SJSA1 (cell line): ENCODE results near the gene B3GNT7. TPM values are rescaled to one million over a fixed set of nuclear protein-coding genes. Genes with fewer than 3 reads are reported as not detected.
A peak's percentile ranks its signal among the peaks of the same experiment; 100 is the strongest.

ENCODE experiments used
- DNase-seq, 2 experiments: peaks; one replicate each; pipeline ENCODE4 v3.0.0-alpha.2; 2015 to 2020; ENCODE audit warnings: low spot score in 2 of 2, low read depth in 1 of 2
- H3K27ac ChIP-seq: fragments of 250-450 bp; sonication (Bioruptor Pico); 2 replicates; pipeline ENCODE4 v1.5.1; 2020; ENCODE audit warnings: mild to moderate bottlenecking, moderate library complexity
- H3K27me3 ChIP-seq: fragments of 250-450 bp; sonication (Bioruptor Pico); replicated peaks from 2 replicates; pipeline ENCODE4 v1.5.1; 2020; ENCODE audit warnings: mild to moderate bottlenecking, moderate library complexity
- H3K36me3 ChIP-seq: fragments of 250-450 bp; sonication (Bioruptor Pico); 2 replicates; pipeline ENCODE4 v1.5.1; 2020; ENCODE audit warnings: mild to moderate bottlenecking
- H3K4me1 ChIP-seq: fragments of 250-450 bp; sonication (Bioruptor Pico); replicated peaks from 2 replicates; pipeline ENCODE4 v1.6.1; 2021; ENCODE audit warnings: mild to moderate bottlenecking
- H3K4me3 ChIP-seq: fragments of 250-450 bp; sonication (Bioruptor Pico); 2 replicates; pipeline ENCODE4 v1.5.1; 2020; ENCODE audit warnings: mild to moderate bottlenecking
- H3K9me3 ChIP-seq: fragments of 250-450 bp; sonication (Bioruptor Pico); replicated peaks from 2 replicates; pipeline ENCODE4 v1.5.1; 2020; ENCODE audit warnings: mild to moderate bottlenecking
- total RNA-seq: library from RNA; depleted of rRNA; stranded (reverse); fragments of >200 nt; shearing (Covaris generic); gene quantifications from 2 replicates; pipeline ENCODE4 v1.2.3, GENCODE V29; 2014

Gene B3GNT7
- total RNA-seq, 1 experiment from 2014 or later, result not detected

- Histone ChIP-seq H3K4me3 (no peak overlapping the region), H3K27me3 (no peaks in the 10 kb centered on the region), H3K4me1 (peaks cover 39% of the 10 kb centered on the region), H3K27ac (no peak overlapping the region), H3K36me3 (no peaks in the 10 kb centered on the region), H3K9me3 (peaks cover 12% of the 10 kb centered on the region)
- DNase-seq, result no peak
These were observed 11.4 kb upstream of the B3GNT7 start for GRCh38 chr2:231384109-231384435.

- H3K27ac ChIP-seq, result no peak overlapping the region
- H3K9me3 ChIP-seq, result peaks cover 12% of the 10 kb centered on the region
- DNase-seq, result no peak
- H3K4me1 ChIP-seq, result peaks cover 30% of the 10 kb centered on the region
- H3K4me3 ChIP-seq, result no peak overlapping the region
- H3K27me3 ChIP-seq, result no peaks in the 10 kb centered on the region
- no peaks in the 10 kb centered on the region for H3K36me3 ChIP-seq
These were observed 10.5 kb upstream of the B3GNT7 start for GRCh38 chr2:231384970-231385369.

GRCh38 chr2:231385429-231385828 lies 10.1 kb upstream of the B3GNT7 start:
- peaks cover 12% of the 10 kb centered on the region for H3K9me3 ChIP-seq
- no peak overlapping the region for H3K27ac ChIP-seq
- H3K4me3 ChIP-seq, result no peak overlapping the region
- DNase-seq, result no peak
- no peaks in the 10 kb centered on the region for H3K27me3 ChIP-seq
- H3K4me1 ChIP-seq, result peaks cover 26% of the 10 kb centered on the region
- no peaks in the 10 kb centered on the region for H3K36me3 ChIP-seq

GRCh38 chr2:231386446-231386845 lies 9.1 kb upstream of the B3GNT7 start:
- H3K27ac ChIP-seq, result no peak overlapping the region
- H3K9me3 ChIP-seq, result peaks cover 12% of the 10 kb centered on the region
- H3K4me3 ChIP-seq, result no peak overlapping the region
- H3K36me3 ChIP-seq, result no peaks in the 10 kb centered on the region
- peaks cover 26% of the 10 kb centered on the region for H3K4me1 ChIP-seq
- H3K27me3 ChIP-seq, result no peaks in the 10 kb centered on the region
- DNase-seq, result peak in 1 of 2 experiments; percentile 46

- peak overlapping the region; percentile 36 for H3K27ac ChIP-seq
- DNase-seq, result peak; percentile 66 to 84
- H3K4me1 ChIP-seq, result peaks cover 26% of the 10 kb centered on the region
These were observed 7.4 kb upstream of the B3GNT7 start for GRCh38 chr2:231387904-231388724.

GRCh38 chr2:231388725-231389346 lies 6.7 kb upstream of the B3GNT7 start:
- Histone ChIP-seq H3K27me3 (no peaks in the 10 kb centered on the region), H3K4me3 (no peak overlapping the region), H3K4me1 (peaks cover 26% of the 10 kb centered on the region), H3K27ac (no peak overlapping the region; the same call in 1 of the 2 replicates), H3K9me3 (peaks cover 12% of the 10 kb centered on the region), H3K36me3 (no peaks in the 10 kb centered on the region)
- DNase-seq, result no peak

More at GRCh38 chr2:231387904-231388724, 7.4 kb upstream of the B3GNT7 start:
- Histone ChIP-seq H3K36me3 (no peaks in the 10 kb centered on the region), H3K9me3 (peaks cover 12% of the 10 kb centered on the region), H3K4me3 (no peak overlapping the region), H3K27me3 (no peaks in the 10 kb centered on the region)

GRCh38 chr2:231390667-231391066 lies 4.8 kb upstream of the B3GNT7 start:
- peaks cover 4% of the 10 kb centered on the region; the same call in 1 of the 2 replicates for H3K9me3 ChIP-seq
- no peak for DNase-seq

GRCh38 chr2:231391981-231392380 lies 3.5 kb upstream of the B3GNT7 start:
- Histone ChIP-seq H3K27ac (no peak overlapping the region), H3K4me3 (no peak overlapping the region), H3K27me3 (peaks cover 12% of the 10 kb centered on the region), H3K4me1 (peaks cover 15% of the 10 kb centered on the region), H3K9me3 (no peaks in the 10 kb centered on the region), H3K36me3 (no peaks in the 10 kb centered on the region)
- no peak for DNase-seq

More at GRCh38 chr2:231390667-231391066, 4.8 kb upstream of the B3GNT7 start:
- peaks cover 4% of the 10 kb centered on the region; the same call in 1 of the 2 replicates for H3K27me3 ChIP-seq
- peaks cover 26% of the 10 kb centered on the region for H3K4me1 ChIP-seq
- H3K4me3 ChIP-seq, result no peak overlapping the region
- H3K27ac ChIP-seq, result no peak overlapping the region
- H3K36me3 ChIP-seq, result no peaks in the 10 kb centered on the region

- Histone ChIP-seq H3K4me3 (no peak overlapping the region), H3K4me1 (peaks cover 11% of the 10 kb centered on the region), H3K27ac (no peak overlapping the region), H3K27me3 (peaks cover 12% of the 10 kb centered on the region), H3K9me3 (no peaks in the 10 kb centered on the region), H3K36me3 (no peaks in the 10 kb centered on the region)
- no peak for DNase-seq
These were observed 2.9 kb upstream of the B3GNT7 start for GRCh38 chr2:231392431-231393148.

- peaks cover 12% of the 10 kb centered on the region for H3K27me3 ChIP-seq
- H3K27ac ChIP-seq, result no peak overlapping the region
- H3K36me3 ChIP-seq, result no peaks in the 10 kb centered on the region
- no peak overlapping the region for H3K4me3 ChIP-seq
- H3K4me1 ChIP-seq, result peaks cover 4% of the 10 kb centered on the region
- H3K9me3 ChIP-seq, result no peaks in the 10 kb centered on the region
- no peak for DNase-seq
These were observed 2.1 kb upstream of the B3GNT7 start for GRCh38 chr2:231393149-231394131.

- DNase-seq, result no peak
- no peaks in the 10 kb centered on the region for H3K9me3 ChIP-seq
- no peak overlapping the region for H3K4me3 ChIP-seq
- no peaks in the 10 kb centered on the region for H3K36me3 ChIP-seq
- no peaks in the 10 kb centered on the region; the same call in 1 of the 2 replicates for H3K4me1 ChIP-seq
- H3K27ac ChIP-seq, result no peak overlapping the region
- peaks cover 12% of the 10 kb centered on the region for H3K27me3 ChIP-seq
These were observed 1.0 kb upstream of the B3GNT7 start for GRCh38 chr2:231394211-231395141.

- no peak for DNase-seq
- Histone ChIP-seq H3K36me3 (no peaks in the 10 kb centered on the region), H3K27ac (no peak overlapping the region), H3K4me3 (no peak overlapping the region), H3K27me3 (peaks cover 12% of the 10 kb centered on the region), H3K9me3 (no peaks in the 10 kb centered on the region), H3K4me1 (peaks cover 7% of the 10 kb centered on the region)
These were observed 730 bp downstream of the B3GNT7 start for GRCh38 chr2:231396058-231396821.
